ENCODE results near the gene EPAS1. TPM values are rescaled to one million over a fixed set of nuclear protein-coding genes. Genes with fewer than 3 reads are reported as not detected.

EPAS1 gene
- total RNA-seq, 2 donors from 2014 or later: 58.4 to 162 TPM

DNA sequence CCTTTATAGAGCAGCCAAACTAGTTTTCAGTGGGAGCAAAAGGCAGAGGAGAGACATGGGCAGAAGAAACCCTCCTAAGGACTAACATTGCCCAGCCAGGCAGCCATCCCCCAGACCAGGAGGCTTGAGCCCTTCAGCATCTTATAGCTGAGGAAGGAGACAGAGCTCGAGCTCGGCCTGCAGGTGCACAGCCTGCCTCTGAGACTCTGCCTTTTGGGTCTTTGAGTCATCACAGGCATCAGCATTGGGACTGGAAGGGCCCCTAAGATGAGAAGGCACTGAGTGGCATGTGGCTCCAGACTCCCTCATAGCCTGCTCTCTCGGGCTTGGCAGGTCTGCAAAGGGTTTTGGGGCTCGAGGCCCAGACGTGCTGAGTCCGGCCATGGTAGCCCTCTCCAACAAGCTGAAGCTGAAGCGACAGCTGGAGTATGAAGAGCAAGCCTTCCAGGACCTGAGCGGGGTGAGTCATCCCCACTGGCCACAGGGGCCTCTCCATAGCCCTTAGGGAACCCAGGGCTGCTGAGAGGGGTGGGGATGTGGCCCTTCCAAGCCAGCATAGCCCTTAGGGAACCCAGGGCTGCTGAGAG is 84.1 kb downstream of the EPAS1 start:
- ATAC-seq (no peak), DNase-seq (no peak)
- H3K27ac ChIP-seq: no peak overlapping the region
- H3K4me1 ChIP-seq: no peaks in the 10 kb centered on the region
- WGBS, 2 donors: 82 to 100% methylated on average over 1 to 8 of the region's 8 CpGs
- intact Hi-C loops (cut with DNase I): no loop called here
- H3K4me3 ChIP-seq: no peak overlapping the region
- peaks cover 14 to 49% of the 10 kb centered on the region in 2 donors for H3K36me3 ChIP-seq (replicated peaks in 1 of 2; ENCODE audit: insufficient read depth in 1 of 2, low read depth in 2 of 2)
- no peaks in the 10 kb centered on the region for H3K9me3 ChIP-seq
- H3K27me3 ChIP-seq: no peaks in the 10 kb centered on the region
- TF ChIP-seq POLR2A (IDR thresholded peaks at IDR 0.05): no peak
- TF ChIP-seq, protein P1, sequence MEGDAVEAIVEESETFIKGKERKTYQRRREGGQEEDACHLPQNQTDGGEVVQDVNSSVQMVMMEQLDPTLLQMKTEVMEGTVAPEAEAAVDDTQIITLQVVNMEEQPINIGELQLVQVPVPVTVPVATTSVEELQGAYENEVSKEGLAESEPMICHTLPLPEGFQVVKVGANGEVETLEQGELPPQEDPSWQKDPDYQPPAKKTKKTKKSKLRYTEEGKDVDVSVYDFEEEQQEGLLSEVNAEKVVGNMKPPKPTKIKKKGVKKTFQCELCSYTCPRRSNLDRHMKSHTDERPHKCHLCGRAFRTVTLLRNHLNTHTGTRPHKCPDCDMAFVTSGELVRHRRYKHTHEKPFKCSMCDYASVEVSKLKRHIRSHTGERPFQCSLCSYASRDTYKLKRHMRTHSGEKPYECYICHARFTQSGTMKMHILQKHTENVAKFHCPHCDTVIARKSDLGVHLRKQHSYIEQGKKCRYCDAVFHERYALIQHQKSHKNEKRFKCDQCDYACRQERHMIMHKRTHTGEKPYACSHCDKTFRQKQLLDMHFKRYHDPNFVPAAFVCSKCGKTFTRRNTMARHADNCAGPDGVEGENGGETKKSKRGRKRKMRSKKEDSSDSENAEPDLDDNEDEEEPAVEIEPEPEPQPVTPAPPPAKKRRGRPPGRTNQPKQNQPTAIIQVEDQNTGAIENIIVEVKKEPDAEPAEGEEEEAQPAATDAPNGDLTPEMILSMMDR (IDR thresholded peaks at IDR 0.05): no peak

DNA sequence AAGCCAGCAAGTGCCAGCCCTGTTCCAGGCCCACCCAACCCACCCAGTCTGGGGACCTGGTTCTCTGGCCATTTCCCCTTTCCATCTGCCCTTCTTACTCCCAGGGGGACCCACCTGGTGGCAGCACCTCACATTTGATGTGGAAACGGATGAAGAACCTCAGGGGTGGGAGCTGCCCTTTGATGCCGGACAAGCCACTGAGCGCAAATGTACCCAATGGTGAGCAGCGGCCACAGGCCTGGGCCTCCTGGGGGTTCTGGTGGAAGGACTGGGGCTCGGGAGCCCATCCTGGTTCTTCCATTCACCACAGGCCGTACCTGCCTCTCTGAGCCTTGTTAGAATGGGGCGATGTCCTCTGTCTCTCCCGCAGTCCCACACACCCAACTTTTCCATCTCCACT is 84.7 kb downstream of the EPAS1 start:
- Histone ChIP-seq H3K4me3 (no peak overlapping the region), H3K4me1 (no peaks in the 10 kb centered on the region), H3K9me3 (no peaks in the 10 kb centered on the region), H3K27me3 (no peaks in the 10 kb centered on the region), H3K36me3 (replicated peaks in 1 of 2; ENCODE audit: insufficient read depth in 1 of 2, low read depth in 2 of 2) (peaks cover 10 to 47% of the 10 kb centered on the region in 2 donors), H3K27ac (no peak overlapping the region)
- ATAC-seq (no peak), DNase-seq (no peak)
- intact Hi-C loops (cut with DNase I): no loop called here
- 90 to 100% methylated on average over 6 to 8 of the region's 8 CpGs for WGBS, 2 donors
- TF ChIP-seq POLR2A (IDR thresholded peaks at IDR 0.05): no peak
- TF ChIP-seq, protein P1 (IDR thresholded peaks at IDR 0.05): no peak

DNA sequence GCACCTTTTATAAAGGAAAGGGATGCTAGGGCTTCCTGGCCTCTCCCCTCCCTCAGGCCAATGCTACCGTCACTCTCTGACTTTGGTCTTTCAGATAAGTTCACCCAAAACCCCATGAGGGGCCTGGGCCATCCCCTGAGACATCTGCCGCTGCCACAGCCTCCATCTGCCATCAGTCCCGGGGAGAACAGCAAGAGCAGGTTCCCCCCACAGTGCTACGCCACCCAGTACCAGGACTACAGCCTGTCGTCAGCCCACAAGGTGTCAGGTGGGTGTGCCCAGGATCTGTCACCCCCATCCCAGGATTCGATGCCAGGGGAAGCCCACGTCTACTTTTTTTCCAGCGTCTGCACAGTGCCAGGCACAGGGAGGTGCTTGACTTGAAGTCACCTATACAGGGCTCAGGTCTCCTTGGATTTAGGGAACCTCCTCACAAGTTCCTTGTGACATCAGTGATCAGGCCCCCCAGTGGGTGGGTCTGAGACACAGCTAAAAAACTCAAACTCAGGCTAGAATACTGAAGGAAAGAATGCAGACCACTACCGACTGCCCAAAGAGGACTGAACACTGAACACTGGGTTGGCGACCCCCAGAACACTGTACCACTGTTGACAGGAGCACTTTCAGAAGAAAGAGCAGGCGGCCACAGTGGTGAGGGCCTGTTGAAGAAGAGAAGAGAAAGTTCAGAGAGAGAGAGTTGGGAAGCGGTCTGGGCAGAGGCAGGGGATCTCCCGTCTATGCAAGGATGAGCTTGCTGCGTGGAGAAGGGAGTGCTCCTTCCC is 85.3 kb downstream of the EPAS1 start:
- ATAC-seq: no peak

DNA sequence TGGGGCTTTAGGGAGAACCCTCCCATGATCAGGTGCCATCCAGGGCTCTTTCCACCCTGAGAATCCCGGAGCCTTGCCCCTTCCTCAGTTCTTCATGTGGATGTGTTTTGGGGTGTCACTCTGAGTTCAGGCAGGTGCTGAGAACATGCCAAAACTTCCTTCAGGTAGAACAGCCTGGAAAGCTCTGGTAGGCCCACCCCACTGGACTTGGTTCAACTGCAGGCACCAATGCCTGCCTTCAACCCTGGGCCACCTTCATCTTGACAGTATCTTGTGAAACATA is 85.8 kb downstream of the EPAS1 start:
- Histone ChIP-seq H3K9me3 (no peaks in the 10 kb centered on the region), H3K36me3 (replicated peaks in 1 of 2; ENCODE audit: insufficient read depth in 1 of 2, low read depth in 2 of 2) (peaks cover 4 to 47% of the 10 kb centered on the region in 2 donors), H3K4me3 (no peak overlapping the region), H3K27me3 (no peaks in the 10 kb centered on the region), H3K4me1 (no peaks in the 10 kb centered on the region), H3K27ac (no peak overlapping the region)
- ATAC-seq (no peak), DNase-seq (no peak)
- 80 to 85% methylated on average over 1 of the region's 1 CpG for WGBS, 2 donors
- TF ChIP-seq, protein P1 (IDR thresholded peaks at IDR 0.05): no peak
- no peak for TF ChIP-seq POLR2A (IDR thresholded peaks at IDR 0.05)
- intact Hi-C loops (cut with DNase I): no loop called here

More for the DNA sequence above, 85.3 kb downstream of the EPAS1 start:
- 91 to 95% methylated on average over 13 to 14 of the region's 14 CpGs for WGBS, 2 donors
- Histone ChIP-seq H3K27ac (no peak overlapping the region), H3K9me3 (no peaks in the 10 kb centered on the region), H3K36me3 (replicated peaks in 1 of 2; ENCODE audit: insufficient read depth in 1 of 2, low read depth in 2 of 2) (peaks cover 4 to 47% of the 10 kb centered on the region in 2 donors), H3K27me3 (no peaks in the 10 kb centered on the region), H3K4me1 (no peaks in the 10 kb centered on the region), H3K4me3 (no peak overlapping the region)
- TF ChIP-seq POLR2A (IDR thresholded peaks at IDR 0.05): no peak
- TF ChIP-seq, protein P1 (IDR thresholded peaks at IDR 0.05): no peak
- intact Hi-C loops (cut with DNase I): no loop called here
- no peak for DNase-seq
